ENCODE data around the gene GTF2H4.
"Not testable (repeated sequence)": the region's sequence is repeated elsewhere in the genome, so short reads cannot be mapped to it uniquely, and the experiment has no call there.

GTF2H4 gene

DNA sequence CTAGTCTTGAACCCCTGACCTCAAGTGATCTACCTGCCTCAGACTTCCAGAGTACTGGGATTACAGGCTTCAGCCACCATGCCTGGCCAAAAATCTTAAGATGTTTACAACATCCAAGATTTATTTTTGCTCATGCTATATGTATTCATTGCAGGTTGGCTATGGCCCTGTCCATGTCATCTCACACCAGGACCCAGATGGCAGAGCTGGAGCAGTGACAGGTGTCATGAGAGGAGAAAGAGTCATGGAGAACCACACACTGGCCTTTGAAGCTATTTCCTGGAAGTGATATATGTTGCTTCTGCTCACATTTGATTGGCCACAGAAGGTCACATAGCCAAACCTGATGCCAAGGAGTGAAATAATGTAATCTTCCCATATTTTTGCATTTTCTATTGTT, 37.5 kb upstream of the GTF2H4 start:
- Histone ChIP-seq H3K27ac (no peak overlapping the region), H3K27me3 (no peaks in the 10 kb centered on the region), H3K36me3 (no peaks in the 10 kb centered on the region), H3K9me3 (peaks cover 0 to 15% (median 9%) of the 10 kb centered on the region in 3 donors), H3K4me1 (no peaks in the 10 kb centered on the region), H3K4me3 (no peak overlapping the region)
- TF ChIP-seq CTCF (IDR thresholded peaks at IDR 0.05): no peak
- no peak for DNase-seq
- intact Hi-C loops (cut with DNase I; ENCODE audit: low total_unique reads): no loop called here

- H3K4me1 ChIP-seq: peaks cover 0 to 7% (median under 1%) of the 10 kb centered on the region in 4 donors
- H3K9me3 ChIP-seq: peaks cover 0 to 15% (median 9%) of the 10 kb centered on the region in 3 donors
- no peak overlapping the region for H3K27ac ChIP-seq
- no peak for TF ChIP-seq CTCF (IDR thresholded peaks at IDR 0.05)
- no peak for DNase-seq
- no peak overlapping the region for H3K4me3 ChIP-seq
- intact Hi-C loops (cut with DNase I; ENCODE audit: low total_unique reads): no loop called here
- H3K27me3 ChIP-seq: no peaks in the 10 kb centered on the region
- H3K36me3 ChIP-seq: no peaks in the 10 kb centered on the region
Measured at GRCh38 chr6:30871592-30872183, 36.3 kb upstream of the GTF2H4 start.

DNA sequence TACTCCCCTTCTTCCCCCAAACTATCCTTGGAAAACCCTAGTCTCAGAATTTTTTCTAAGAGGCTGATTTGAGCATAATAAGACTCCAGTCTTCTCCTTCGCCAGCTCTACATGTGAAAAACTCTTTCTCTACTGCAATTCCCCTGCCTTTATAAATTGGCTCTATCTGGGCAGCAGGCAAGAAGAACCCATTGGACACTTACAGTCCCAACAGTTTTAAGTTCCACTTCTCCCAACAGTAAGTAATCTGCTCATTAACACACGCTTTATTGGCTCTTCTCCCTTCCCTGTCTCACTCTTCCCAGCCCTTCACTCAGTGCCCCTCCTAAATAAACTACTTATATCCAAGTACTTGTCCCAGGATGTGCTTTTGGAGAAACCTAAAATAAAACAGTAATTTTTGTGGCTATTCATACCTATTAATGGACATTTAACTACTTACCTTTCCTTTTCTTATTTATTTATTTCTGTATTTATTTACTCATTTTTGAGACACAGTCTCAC, 34.8 kb upstream of the GTF2H4 start:
- DNase-seq: no peak
- Histone ChIP-seq H3K36me3 (no peaks in the 10 kb centered on the region), H3K4me1 (peaks cover 0 to 20% (median 11%) of the 10 kb centered on the region in 4 donors), H3K9me3 (peaks cover 0 to 15% (median 9%) of the 10 kb centered on the region in 3 donors), H3K27me3 (no peaks in the 10 kb centered on the region), H3K27ac (no peak overlapping the region), H3K4me3 (no peak overlapping the region)
- intact Hi-C loops (cut with DNase I; ENCODE audit: low total_unique reads): no loop called here
- no peak for TF ChIP-seq CTCF (IDR thresholded peaks at IDR 0.05)

DNA sequence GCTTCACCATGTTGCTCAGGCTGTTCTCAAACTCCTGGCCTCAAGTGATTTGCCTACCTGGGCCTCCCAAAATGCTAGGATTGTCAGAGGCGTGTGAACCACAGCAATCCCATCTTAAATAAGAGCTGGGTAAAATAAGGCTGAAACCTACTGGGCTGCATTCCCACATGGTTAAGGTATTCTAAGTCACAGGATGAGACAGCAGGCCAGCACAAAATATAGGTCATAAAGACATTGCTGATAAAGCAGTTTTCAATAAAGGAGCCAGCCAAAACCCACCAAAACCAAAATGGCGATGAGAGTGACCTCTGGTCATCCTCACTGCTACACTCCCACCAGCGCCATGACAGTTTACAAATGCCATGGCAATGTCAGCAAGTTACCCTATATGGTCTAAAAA, 34.2 kb upstream of the GTF2H4 start:
- H3K27me3 ChIP-seq; intact Hi-C loops (cut with DNase I; ENCODE audit: low total_unique reads); H3K36me3 ChIP-seq; DNase-seq; H3K4me3 ChIP-seq; H3K27ac ChIP-seq: not testable (repeated sequence)
- H3K4me1 ChIP-seq: peaks cover 0 to 21% (median 12%) of the 10 kb centered on the region in 4 donors
- peaks cover 0 to 13% (median 9%) of the 10 kb centered on the region in 3 donors for H3K9me3 ChIP-seq

DNA sequence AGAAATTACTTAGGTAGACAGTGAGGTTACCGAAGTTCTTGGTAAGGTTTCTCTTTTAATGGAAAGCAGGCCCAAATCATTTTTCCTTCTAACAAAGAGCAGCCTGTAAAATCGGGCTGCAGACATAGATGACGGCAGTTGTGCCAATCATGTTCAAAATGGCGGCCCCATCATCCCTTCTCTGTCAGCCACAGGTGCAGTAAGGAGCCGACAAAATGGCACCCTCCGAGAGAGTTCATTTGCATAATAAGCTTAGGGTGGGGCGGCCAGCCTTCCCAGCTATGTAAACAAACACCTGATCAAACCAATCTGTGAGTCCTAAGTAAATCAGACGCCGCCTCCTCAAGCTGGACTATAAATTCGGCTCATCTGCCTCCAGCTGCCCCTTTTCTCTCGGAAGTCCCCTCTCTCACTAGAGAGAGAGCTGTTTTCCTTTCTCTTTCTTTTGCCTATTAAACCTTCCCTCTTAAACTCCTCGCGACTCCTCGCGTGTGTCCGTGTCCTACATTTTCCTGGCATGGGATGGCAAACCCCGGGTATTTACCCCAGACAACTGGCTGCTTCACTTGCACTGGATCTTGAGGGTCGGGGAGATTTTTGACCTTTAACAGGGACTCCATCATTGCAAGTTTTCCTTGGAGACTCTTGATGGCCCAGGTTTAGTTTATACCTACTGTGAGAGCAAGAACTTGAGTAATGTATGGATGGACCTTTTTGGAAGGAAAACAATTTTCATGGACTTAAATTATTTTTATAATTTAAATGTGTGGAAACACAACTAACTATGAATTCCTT, 32.6 kb upstream of the GTF2H4 start:
- Histone ChIP-seq H3K4me3 (no peak overlapping the region), H3K4me1 (peaks cover 0 to 21% (median 12%) of the 10 kb centered on the region in 4 donors), H3K27me3 (no peaks in the 10 kb centered on the region), H3K27ac (no peak overlapping the region), H3K36me3 (no peaks in the 10 kb centered on the region), H3K9me3 (no peaks in the 10 kb centered on the region)
- intact Hi-C loops (cut with DNase I; ENCODE audit: low total_unique reads): loop anchor here (5.0 kb wide), 1 partner anchor 193 kb away; no protein-coding TSS in a partner anchor
- DNase-seq: no peak
- no peak for TF ChIP-seq CTCF (IDR thresholded peaks at IDR 0.05)
